T-cell (primary cell): ENCODE measurements around the gene PRR23E. TPM values are rescaled to one million over a fixed set of nuclear protein-coding genes. Genes with fewer than 3 reads are reported as not detected.

Experiments used
- total RNA-seq, 35 experiments: library from RNA in 6 of 35; stranded (reverse) in 6 of 35; fragments of 120-200 nt in 1 of 35; gene quantifications; one replicate each; pipeline versions ENCODE4 v1.2.1 to v1.2.4 and lab custom pipeline; 2013 to 2026

PRR23E gene
- total RNA-seq, 5 donors from 2014 or later (not counting 1 experiment from before 2014, with no cell fraction given): not detected

Other genes starting within 250 kb of the PRR23E start
- 10 to 100 TPM; 10.9 to 16.9 (median 16.0) TPM for gene PLXNA1, start 210.0 kb upstream of the PRR23E start, total RNA-seq
- gene PRR20G, start 94.9 kb downstream of the PRR23E start, total RNA-seq: not detected